Endothelial cell of umbilical vein (primary cell): Measurements from ENCODE around the gene PLEKHG4B. TPM values are rescaled to one million over a fixed set of nuclear protein-coding genes. Genes with fewer than 3 reads are reported as not detected.

Source experiments
- BruUV-seq: library from RNA; stranded (reverse); fragments of 400-500 nt; replicated peaks from 2 replicates; lab custom pipeline; 2021; lab: Mats Ljungman, UMichigan
- CTCF ChIA-PET: fragments of 300-600, 350-600 bp; sonication (Branson Sonifier 250); formaldehyde crosslinking; loops from one replicate; lab custom pipeline; 2021; ENCODE audit warnings: antibody characterized with exemption, inconsistent platforms; lab: Charles Lee
- POLR2A ChIA-PET: fragments of 300-600, 350-600 bp; sonication (Branson Sonifier 250); formaldehyde crosslinking; loops from one replicate; lab custom pipeline; 2021; ENCODE audit warnings: antibody characterized with exemption, inconsistent platforms; lab: Charles Lee
- DNase-seq: peaks from one replicate; pipeline ENCODE4 v3.0.0-alpha.2; 2011; ENCODE audit warnings: low read depth, low spot score
- FAIRE-seq: peaks from 2 replicates; lab custom pipeline; 2011; peaks lifted over from hg19 to GRCh38; lab: Jason Lieb, UNC
- H2AFZ ChIP-seq: 2 replicates; pipeline ENCODE4 v1.6.0; 2012; ENCODE audit warnings: low read depth, low read length, control low read depth, inconsistent platforms
- H3K27ac ChIP-seq: 2 replicates; pipeline ENCODE4 v1.5.1; 2011; ENCODE audit warnings: low read depth, mild to moderate bottlenecking, control low read depth, low read length, moderate library complexity; ENCODE audit not compliant: insufficient read depth
- H3K27me3 ChIP-seq, 2 experiments: 2 replicates each; pipeline versions ENCODE4 v1.6.0 to v1.6.1; 2011; ENCODE audit warnings: low read length in 2 of 2, mixed read lengths in 1 of 2; ENCODE audit not compliant: control insufficient read depth in 2 of 2, insufficient read depth in 2 of 2
- H3K36me3 ChIP-seq, 2 experiments: 2 replicates in 1 of 2; 3 replicates in 1 of 2; pipeline ENCODE4 v1.5.1; 2011; ENCODE audit warnings: low read length in 2 of 2, mild to moderate bottlenecking in 1 of 2, moderate library complexity in 1 of 2; ENCODE audit not compliant: control insufficient read depth in 2 of 2, insufficient read depth in 2 of 2; ENCODE audit errors: extremely low read depth in 1 of 2
- H3K4me1 ChIP-seq: 3 replicates; pipeline ENCODE4 v1.5.1; 2011; ENCODE audit warnings: mild to moderate bottlenecking, low read length; ENCODE audit not compliant: control insufficient read depth, insufficient read depth; ENCODE audit errors: extremely low read depth
- H3K4me2 ChIP-seq: 2 replicates; pipeline ENCODE4 v1.6.1; 2011; ENCODE audit warnings: low read length, control low read depth, mixed read lengths; ENCODE audit not compliant: insufficient read depth
- H3K4me3 ChIP-seq, 3 experiments: fragments of 200-600 bp in 1 of 3; sonication (generic), shearing (Covaris generic) in 1 of 3; replicated peaks in 1 of 3; 2 replicates each; pipeline ENCODE4 v1.5.1; 2011 to 2016; ENCODE audit warnings: control low read depth in 3 of 3, low read length in 3 of 3, mild to moderate bottlenecking in 2 of 3, inconsistent platforms in 1 of 3, low read depth in 1 of 3, moderate library complexity in 1 of 3; ENCODE audit not compliant: insufficient read depth in 1 of 3
- H3K79me2 ChIP-seq: 2 replicates; pipeline ENCODE4 v1.6.0; 2012; ENCODE audit warnings: low read length, inconsistent platforms; ENCODE audit not compliant: control insufficient read depth, insufficient read depth
- H3K9ac ChIP-seq: replicated peaks from 2 replicates; pipeline ENCODE3; 2011; ENCODE audit warnings: low read length, control low read depth; ENCODE audit not compliant: insufficient read depth; ENCODE audit errors: extremely low read depth
- H3K9me1 ChIP-seq: replicated peaks from 3 replicates; pipeline ENCODE4 v1.6.0; 2011; ENCODE audit warnings: mild to moderate bottlenecking, low read length; ENCODE audit not compliant: control insufficient read depth, insufficient read depth; ENCODE audit errors: extremely low read depth
- H3K9me3 ChIP-seq: replicated peaks from 2 replicates; pipeline ENCODE4 v1.5.1; 2012; ENCODE audit warnings: low read length, inconsistent platforms; ENCODE audit not compliant: control insufficient read depth, insufficient read depth
- H4K20me1 ChIP-seq: replicated peaks from 2 replicates; pipeline ENCODE3; 2011; ENCODE audit warnings: mild to moderate bottlenecking, low read length; ENCODE audit not compliant: control insufficient read depth, insufficient read depth; ENCODE audit errors: extremely low read depth
- CTCF ChIP-seq, 2 donors: IDR thresholded peaks; 1 replicate in 1 of 2; 2 replicates in 1 of 2; pipeline ENCODE4 v1.5.1; 2011; ENCODE audit warnings: low read length in 2 of 2, mild to moderate bottlenecking in 2 of 2, moderate library complexity in 2 of 2, control low read depth in 1 of 2, inconsistent platforms in 1 of 2, low read depth in 1 of 2; ENCODE audit not compliant: insufficient read depth in 1 of 2; ENCODE audit errors: extremely low read depth in 1 of 2
- EZH2 ChIP-seq: IDR thresholded peaks from 2 replicates; pipeline ENCODE4 v1.6.1; 2012; ENCODE audit warnings: borderline replicate concordance, low read depth, mild to moderate bottlenecking, moderate library complexity, low read length, inconsistent platforms; ENCODE audit not compliant: severe bottlenecking
- FOS ChIP-seq: IDR thresholded peaks from 2 replicates; pipeline ENCODE4 v1.6.1; 2011; ENCODE audit warnings: mild to moderate bottlenecking, low read length, moderate library complexity, borderline replicate concordance; ENCODE audit not compliant: insufficient read depth
- GATA2 ChIP-seq: IDR thresholded peaks from 2 replicates; pipeline ENCODE4 v1.7.0; 2011; ENCODE audit warnings: low read depth, mild to moderate bottlenecking, moderate library complexity, mixed read lengths, low read length; ENCODE audit not compliant: insufficient read length, insufficient read depth
- JUN ChIP-seq: IDR thresholded peaks from 2 replicates; pipeline ENCODE4 v1.6.1; 2011; ENCODE audit warnings: borderline replicate concordance, low read depth; ENCODE audit not compliant: insufficient read length, insufficient read depth
- MAX ChIP-seq: IDR thresholded peaks from 2 replicates; pipeline ENCODE4 v1.6.1; 2011; ENCODE audit not compliant: insufficient read depth, insufficient read length
- MYC ChIP-seq: IDR thresholded peaks from one replicate; pipeline ENCODE4 v1.6.1; 2011; ENCODE audit warnings: mild to moderate bottlenecking, low read depth, low read length
- POLR2A ChIP-seq: IDR thresholded peaks from 2 replicates; pipeline ENCODE4 v1.6.1; 2012; ENCODE audit warnings: low read depth, mild to moderate bottlenecking, control low read depth, low read length
- POLR2AphosphoS5 ChIP-seq: IDR thresholded peaks from 2 replicates; pipeline ENCODE4 v1.6.1; 2012; ENCODE audit warnings: low read depth, mild to moderate bottlenecking, control low read depth, low read length, moderate library complexity; ENCODE audit not compliant: insufficient read depth
- dilution Hi-C: fragments of 300-500 bp; cut with MboI; formaldehyde crosslinking; loops from one replicate; pipeline ENCODE4 v1.15.0; 2019; ENCODE audit warnings: low sequenced_read_pairs; ENCODE audit not compliant: extremely low pct_ligation_motif_present
- intact Hi-C: fragments of 100-400 bp; cut with micrococcal nuclease; formaldehyde crosslinking; loops from one replicate; pipeline ENCODE4 v1.10.0; 2022
- polyA plus RNA-seq, 4 experiments: library from polyadenylated mRNA; depleted of rRNA in 3 of 4; stranded (reverse) in 3 of 4; unstranded in 1 of 4; fragments of >200 nt; gene quantifications; 2 replicates each; pipeline versions ENCODE4 v1.2.1 to v1.2.3, GENCODE V29; 2011 to 2012; ENCODE audit warnings: missing spikeins in 1 of 4
- total RNA-seq: library from RNA; stranded (reverse); gene quantifications from 2 replicates; pipeline ENCODE4 v1.2.3, GENCODE V29; 2021

Gene PLEKHG4B
- total and polyA plus RNA-seq, 2 donors (not counting 3 experiments of a cell fraction or from before 2014, with no cell fraction given) = not detected

GRCh38 chr5:191949-192690 is 100.2 kb downstream of the PLEKHG4B start:
- H2AFZ ChIP-seq = no peak overlapping the region
- DNase-seq (no peak), FAIRE-seq (no peak)
- no peak for TF ChIP-seq EZH2
- no peak for TF ChIP-seq FOS
- no peak for TF ChIP-seq CTCF (IDR thresholded peaks at IDR 0.05; ENCODE audit: extremely low read depth in 1 of 2, insufficient read depth in 1 of 2, low read depth in 1 of 2, low read length in 2 of 2)
- TF ChIP-seq MYC = no peak
- no peak for TF ChIP-seq POLR2AphosphoS5
- TF ChIP-seq GATA2 = no peak
- TF ChIP-seq MAX = no peak
- no peak for TF ChIP-seq POLR2A
- TF ChIP-seq JUN = no peak
- no peaks in the 10 kb centered on the region for H3K36me3 ChIP-seq
- no peak overlapping the region for H3K4me3 ChIP-seq
- H4K20me1 ChIP-seq = no peaks in the 10 kb centered on the region
- H3K9ac ChIP-seq = no peak overlapping the region
- peaks cover 3 to 8% of the 10 kb centered on the region in 2 experiments for H3K27me3 ChIP-seq
- H3K9me1 ChIP-seq = no peaks in the 10 kb centered on the region
- no peaks in the 10 kb centered on the region for H3K4me1 ChIP-seq
- no TSS peak for BruUV-seq
- dilution Hi-C loops = no loop called here
- no peaks in the 10 kb centered on the region for H3K79me2 ChIP-seq
- ChIA-PET POLR2A (interaction anchor here (0.5 kb wide), 1 partner anchor 52 kb away, joined by 3 read pairs; no protein-coding TSS in a partner anchor), CTCF (interaction anchor here (1.3 kb wide), 1 partner anchor 255 kb away, joined by 5 read pairs; no protein-coding TSS in a partner anchor)
- intact Hi-C loops = no loop called here
- no peak overlapping the region for H3K4me2 ChIP-seq
- H3K27ac ChIP-seq = no peak overlapping the region
- no peaks in the 10 kb centered on the region for H3K9me3 ChIP-seq
